ENCODE data around the gene SLC12A1.

SLC12A1 gene

DNA sequence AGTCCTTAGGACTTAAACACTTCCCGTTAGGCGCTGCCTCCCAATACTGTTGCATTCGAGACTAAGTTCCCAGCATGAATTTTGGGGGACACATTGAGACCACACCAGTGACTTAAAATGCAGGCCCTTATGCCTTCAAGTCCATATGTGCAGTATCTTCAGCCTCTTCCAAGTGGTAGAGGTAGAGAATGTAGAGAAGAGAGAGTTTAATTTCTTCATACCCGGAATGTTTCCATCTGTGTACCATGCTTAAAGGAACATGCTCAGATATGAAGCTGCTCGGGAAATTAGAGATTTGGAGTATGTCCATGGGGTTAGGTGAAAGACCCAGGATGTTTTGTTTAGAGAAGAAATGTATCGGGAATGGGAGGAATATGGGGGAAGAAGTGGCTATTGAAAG is 137.8 kb downstream of the SLC12A1 start:
- no peak overlapping the region for H3K27ac ChIP-seq (ENCODE audit: low read length)
- H3K4me3 ChIP-seq (ENCODE audit: low read length in 2 of 2) = no peak overlapping the region
- peaks cover 3 to 11% of the 10 kb centered on the region in 2 donors for H3K36me3 ChIP-seq (ENCODE audit: control insufficient read depth in 2 of 2, insufficient read depth in 2 of 2, low read length in 2 of 2)
- no peak overlapping the region for H3K9ac ChIP-seq (ENCODE audit: low read length in 2 of 2)
- H3K27me3 ChIP-seq (ENCODE audit: control insufficient read depth in 1 of 2, insufficient read depth in 2 of 2, low read length in 2 of 2) = no peaks in the 10 kb centered on the region
- no peaks in the 10 kb centered on the region for H3K4me1 ChIP-seq (ENCODE audit: control insufficient read depth, insufficient read depth, low read length)
- H3K9me3 ChIP-seq (ENCODE audit: control insufficient read depth in 2 of 2, low read length in 2 of 2) = no peaks in the 10 kb centered on the region

DNA sequence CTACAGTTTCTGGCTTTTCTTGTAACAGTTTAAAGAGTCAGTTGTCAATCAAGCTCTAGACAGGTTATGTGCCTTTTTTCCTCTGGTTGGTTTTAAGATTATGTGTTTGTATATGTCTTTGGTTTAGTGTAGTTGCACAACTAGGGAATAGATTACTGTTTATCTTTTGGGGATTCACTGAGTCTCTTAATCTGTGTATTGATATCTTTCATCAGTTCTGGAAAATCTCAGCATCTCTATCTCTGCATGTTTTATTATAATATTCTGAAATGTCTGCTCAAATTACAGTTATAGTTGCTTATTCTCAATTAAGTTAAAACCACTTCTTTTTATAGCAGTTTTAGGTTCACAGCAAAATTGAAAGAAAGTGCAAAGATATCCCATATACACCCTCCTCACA is 139.4 kb downstream of the SLC12A1 start:
- H3K9me3 ChIP-seq (ENCODE audit: control insufficient read depth in 2 of 2, low read length in 2 of 2) = no peaks in the 10 kb centered on the region
- no peak overlapping the region for H3K9ac ChIP-seq (ENCODE audit: low read length in 2 of 2)
- no peak overlapping the region for H3K27ac ChIP-seq (ENCODE audit: low read length)
- H3K4me3 ChIP-seq (ENCODE audit: low read length in 2 of 2) = no peak overlapping the region
- H3K27me3 ChIP-seq (ENCODE audit: control insufficient read depth in 1 of 2, insufficient read depth in 2 of 2, low read length in 2 of 2) = no peaks in the 10 kb centered on the region
- peaks cover under 1 to 11% of the 10 kb centered on the region in 2 donors for H3K36me3 ChIP-seq (ENCODE audit: control insufficient read depth in 2 of 2, insufficient read depth in 2 of 2, low read length in 2 of 2)
- H3K4me1 ChIP-seq (ENCODE audit: control insufficient read depth, insufficient read depth, low read length) = no peaks in the 10 kb centered on the region

DNA sequence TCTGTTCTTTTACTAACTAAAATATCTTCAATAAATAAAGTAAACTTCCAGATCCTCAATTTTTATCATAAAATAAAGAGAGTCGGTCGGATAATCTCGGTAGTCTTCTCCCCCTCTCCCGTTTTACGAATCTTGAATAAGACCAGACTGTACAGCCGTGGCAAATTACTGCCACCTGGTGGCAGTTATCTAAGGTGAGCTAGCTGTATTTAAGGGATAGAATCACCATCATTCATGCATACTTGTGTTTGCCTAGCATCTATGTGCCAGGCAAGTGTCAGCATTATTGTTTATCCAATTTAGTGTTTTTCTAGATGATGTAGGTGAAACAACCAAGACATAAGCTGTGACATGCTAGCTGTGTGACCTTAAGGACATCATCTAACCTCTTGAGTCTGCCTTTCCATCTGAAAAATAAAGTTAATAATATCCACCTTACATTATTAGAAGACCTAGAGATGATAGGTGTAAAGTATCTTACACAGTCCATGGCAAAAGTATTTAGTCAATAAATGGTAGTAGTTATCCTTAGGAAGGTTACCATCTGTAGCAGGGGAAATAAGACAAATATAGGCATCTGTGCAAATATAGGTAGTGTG is 146.5 kb downstream of the SLC12A1 start:
- Histone ChIP-seq H3K27me3 (ENCODE audit: control insufficient read depth in 1 of 2, insufficient read depth in 2 of 2, low read length in 2 of 2) (no peaks in the 10 kb centered on the region), H3K27ac (ENCODE audit: low read length) (no peak overlapping the region), H3K9ac (ENCODE audit: low read length in 2 of 2) (no peak overlapping the region), H3K36me3 (ENCODE audit: control insufficient read depth in 2 of 2, insufficient read depth in 2 of 2, low read length in 2 of 2) (no peaks in the 10 kb centered on the region), H3K4me3 (ENCODE audit: low read length in 2 of 2) (peak overlapping the region in 1 of 2 donors; percentile 10), H3K9me3 (ENCODE audit: control insufficient read depth in 2 of 2, low read length in 2 of 2) (no peaks in the 10 kb centered on the region), H3K4me1 (ENCODE audit: control insufficient read depth, insufficient read depth, low read length) (no peaks in the 10 kb centered on the region)
